K562 (cell line): ENCODE results near the gene ACBD6. TPM values are rescaled to one million over a fixed set of nuclear protein-coding genes. Genes with fewer than 3 reads are reported as not detected.

ENCODE experiments used
- CREBBP ChIP-seq: IDR thresholded peaks from one replicate; pipeline ENCODE4 v1.6.1; 2012; ENCODE audit warnings: low read depth, mild to moderate bottlenecking, control low read depth, inconsistent platforms, low read length
- DPF2 ChIP-seq: fragments of 450-650 bp; IDR thresholded peaks from 2 replicates; pipeline ENCODE4 v1.6.1; 2016
- MAX ChIP-seq: sonication (generic); formaldehyde crosslinking; IDR thresholded peaks from 2 replicates; pipeline ENCODE4 v1.9.0; 2022; ENCODE audit warnings: mild to moderate bottlenecking, missing genetic modification reagents
- POLR2H ChIP-seq: IDR thresholded peaks from 2 replicates; pipeline ENCODE4 v1.6.1; 2016; ENCODE audit warnings: missing genetic modification characterization, low read depth, mild to moderate bottlenecking, control low read depth, missing compliant biosample characterization, moderate library complexity
- PREB ChIP-seq: sonication (generic); formaldehyde crosslinking; IDR thresholded peaks from 2 replicates; pipeline ENCODE4 v1.8.1; 2023; ENCODE audit warnings: mild to moderate bottlenecking, missing genetic modification reagents
- PTRF ChIP-seq: fragments of 450-650 bp; IDR thresholded peaks from 2 replicates; pipeline ENCODE4 v1.6.1; 2016; ENCODE audit warnings: mild to moderate bottlenecking, missing genetic modification characterization, missing compliant biosample characterization
- RBFOX2 ChIP-seq: fragments of 200-400 bp; formaldehyde crosslinking; IDR thresholded peaks from 2 replicates; pipeline ENCODE4 v1.6.1; 2017; ENCODE audit warnings: low read depth, mild to moderate bottlenecking, low read length, moderate library complexity
- SAP30 ChIP-seq: fragments of 200-600 bp; sonication (generic); IDR thresholded peaks from 2 replicates; pipeline ENCODE4 v1.6.1; 2012; ENCODE audit warnings: borderline replicate concordance, low read depth, mild to moderate bottlenecking, moderate library complexity, low read length, control low read depth, inconsistent platforms; ENCODE audit not compliant: insufficient read depth, poor library complexity, severe bottlenecking
- USF2 ChIP-seq: sonication (generic); formaldehyde crosslinking; IDR thresholded peaks from 2 replicates; pipeline ENCODE4 v1.5.0; 2020; ENCODE audit warnings: missing genetic modification reagents
- ZNF133 ChIP-seq: fragments of 250-450 bp; sonication (Bioruptor Pico); IDR thresholded peaks from 2 replicates; pipeline ENCODE4 v1.4.0; 2020; ENCODE audit warnings: mild to moderate bottlenecking
- ZNF24 ChIP-seq: fragments of 450-650 bp; IDR thresholded peaks from 2 replicates; pipeline ENCODE4 v1.6.1; 2016
- ZNF609 ChIP-seq: sonication (generic); formaldehyde crosslinking; IDR thresholded peaks from 2 replicates; pipeline ENCODE4 v1.8.1; 2023; ENCODE audit warnings: missing genetic modification reagents, mild to moderate bottlenecking, borderline replicate concordance
- ZNF695 ChIP-seq: fragments of 450-650 bp; formaldehyde crosslinking; IDR thresholded peaks from 2 replicates; pipeline ENCODE4 v1.4.0; 2020; ENCODE audit warnings: mild to moderate bottlenecking, moderate library complexity
- ZNF780A ChIP-seq: fragments of 250-450 bp; sonication (Bioruptor Pico); IDR thresholded peaks from 2 replicates; pipeline ENCODE4 v1.5.0; 2021; ENCODE audit warnings: mild to moderate bottlenecking
- polyA plus RNA-seq, 8 experiments: library from polyadenylated mRNA; depleted of rRNA in 4 of 8; stranded (reverse) in 5 of 8; unstranded in 3 of 8; fragments of >200 nt; fragmentation: Nextera tagmentation in 2 of 8; fragmentation: Illumina TruSeq in 1 of 8; extraction: Ambion mirVana in 2 of 8; extraction: Trizol in 1 of 8; gene quantifications; 2 replicates each; pipeline versions ENCODE4 v1.2.1 to v1.2.3, GENCODE V29; 2011 to 2014; ENCODE audit warnings: inconsistent platforms in 1 of 8, missing spikeins in 1 of 8
- total RNA-seq, 7 experiments: library from RNA; depleted of rRNA in 6 of 7; stranded (reverse); fragments of >200 nt in 6 of 7; fragmentation: Illumina TruSeq in 2 of 7; extraction: Trizol in 2 of 7; gene quantifications; 2 replicates each; pipeline versions ENCODE4 v1.2.1 to v1.2.3, GENCODE V29; 2011 to 2021; ENCODE audit warnings: low replicate concordance in 1 of 7
- TF ChIP-seq, protein P1 (sequence below): sonication (generic); formaldehyde crosslinking; IDR thresholded peaks from 2 replicates; pipeline ENCODE4 v1.8.0; 2022; ENCODE audit warnings: mild to moderate bottlenecking, missing genetic modification reagents
- TF ChIP-seq, protein P2 (sequence below): fragments of 450-650 bp; formaldehyde crosslinking; IDR thresholded peaks from 2 replicates; pipeline ENCODE4 v1.4.0; 2020; ENCODE audit warnings: mild to moderate bottlenecking, moderate library complexity

ACBD6 gene
- total and polyA plus RNA-seq, 9 of the 15 experiments (the other 6 are each of a cell fraction or from before 2014, with no cell fraction given): 16.9 to 107 (median 77.7) TPM

- TF ChIP-seq, protein P1, sequence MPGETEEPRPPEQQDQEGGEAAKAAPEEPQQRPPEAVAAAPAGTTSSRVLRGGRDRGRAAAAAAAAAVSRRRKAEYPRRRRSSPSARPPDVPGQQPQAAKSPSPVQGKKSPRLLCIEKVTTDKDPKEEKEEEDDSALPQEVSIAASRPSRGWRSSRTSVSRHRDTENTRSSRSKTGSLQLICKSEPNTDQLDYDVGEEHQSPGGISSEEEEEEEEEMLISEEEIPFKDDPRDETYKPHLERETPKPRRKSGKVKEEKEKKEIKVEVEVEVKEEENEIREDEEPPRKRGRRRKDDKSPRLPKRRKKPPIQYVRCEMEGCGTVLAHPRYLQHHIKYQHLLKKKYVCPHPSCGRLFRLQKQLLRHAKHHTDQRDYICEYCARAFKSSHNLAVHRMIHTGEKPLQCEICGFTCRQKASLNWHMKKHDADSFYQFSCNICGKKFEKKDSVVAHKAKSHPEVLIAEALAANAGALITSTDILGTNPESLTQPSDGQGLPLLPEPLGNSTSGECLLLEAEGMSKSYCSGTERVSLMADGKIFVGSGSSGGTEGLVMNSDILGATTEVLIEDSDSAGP (CRISPR knock-in tag): 0 out of 2 replicates have a peak, but pooled peaks have one; percentile 60
- TF ChIP-seq POLR2H (tag) (peak; percentile 76), PTRF (tag) (no peak), ZNF780A (CRISPR knock-in tag) (no peak; the same call in 1 of the 2 replicates), USF2 (CRISPR knock-in tag) (peak; percentile 99), CREBBP (no peak), ZNF133 (CRISPR knock-in tag) (no peak), ZNF24 (peak; percentile 75; the same call in 1 of the 2 replicates), MAX (CRISPR knock-in tag) (peak; percentile 95), RBFOX2 (peak; percentile 98), PREB (CRISPR knock-in tag) (no peak), ZNF609 (CRISPR knock-in tag) (peak; percentile 78; the same call in 1 of the 2 replicates), ZNF695 (no peak), SAP30 (peak; percentile 74), DPF2 (peak; percentile 13; the same call in 1 of the 2 replicates)
- TF ChIP-seq, protein P2, sequence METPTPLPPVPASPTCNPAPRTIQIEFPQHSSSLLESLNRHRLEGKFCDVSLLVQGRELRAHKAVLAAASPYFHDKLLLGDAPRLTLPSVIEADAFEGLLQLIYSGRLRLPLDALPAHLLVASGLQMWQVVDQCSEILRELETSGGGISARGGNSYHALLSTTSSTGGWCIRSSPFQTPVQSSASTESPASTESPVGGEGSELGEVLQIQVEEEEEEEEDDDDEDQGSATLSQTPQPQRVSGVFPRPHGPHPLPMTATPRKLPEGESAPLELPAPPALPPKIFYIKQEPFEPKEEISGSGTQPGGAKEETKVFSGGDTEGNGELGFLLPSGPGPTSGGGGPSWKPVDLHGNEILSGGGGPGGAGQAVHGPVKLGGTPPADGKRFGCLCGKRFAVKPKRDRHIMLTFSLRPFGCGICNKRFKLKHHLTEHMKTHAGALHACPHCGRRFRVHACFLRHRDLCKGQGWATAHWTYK: peak; percentile 45; the same call in 1 of the 2 replicates
These were observed at the start of gene ACBD6 (continued) for GRCh38 chr1:180502361-180503279.
